ENCODE data around the gene HACD1.

DNA sequence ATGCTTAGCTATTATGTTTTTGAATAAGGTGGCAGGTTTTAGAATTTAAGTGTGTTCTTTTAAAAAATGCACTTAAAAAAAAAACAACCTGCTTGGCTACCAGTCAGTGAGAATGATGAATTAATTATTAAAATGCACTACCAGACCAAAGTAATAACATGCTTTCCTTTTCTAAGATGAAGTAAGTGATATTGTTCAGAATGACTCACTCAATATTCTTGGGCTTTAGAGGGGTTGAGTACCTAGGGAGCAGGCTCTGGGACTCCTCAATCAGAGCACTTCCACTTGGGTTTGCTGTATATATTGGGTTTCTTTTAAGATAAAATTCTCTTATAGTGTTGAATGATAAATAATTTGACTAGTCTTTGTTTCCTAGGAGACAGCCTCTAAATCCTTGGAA lies 35.4 kb upstream of the HACD1 start:
- TF ChIP-seq, protein P1, sequence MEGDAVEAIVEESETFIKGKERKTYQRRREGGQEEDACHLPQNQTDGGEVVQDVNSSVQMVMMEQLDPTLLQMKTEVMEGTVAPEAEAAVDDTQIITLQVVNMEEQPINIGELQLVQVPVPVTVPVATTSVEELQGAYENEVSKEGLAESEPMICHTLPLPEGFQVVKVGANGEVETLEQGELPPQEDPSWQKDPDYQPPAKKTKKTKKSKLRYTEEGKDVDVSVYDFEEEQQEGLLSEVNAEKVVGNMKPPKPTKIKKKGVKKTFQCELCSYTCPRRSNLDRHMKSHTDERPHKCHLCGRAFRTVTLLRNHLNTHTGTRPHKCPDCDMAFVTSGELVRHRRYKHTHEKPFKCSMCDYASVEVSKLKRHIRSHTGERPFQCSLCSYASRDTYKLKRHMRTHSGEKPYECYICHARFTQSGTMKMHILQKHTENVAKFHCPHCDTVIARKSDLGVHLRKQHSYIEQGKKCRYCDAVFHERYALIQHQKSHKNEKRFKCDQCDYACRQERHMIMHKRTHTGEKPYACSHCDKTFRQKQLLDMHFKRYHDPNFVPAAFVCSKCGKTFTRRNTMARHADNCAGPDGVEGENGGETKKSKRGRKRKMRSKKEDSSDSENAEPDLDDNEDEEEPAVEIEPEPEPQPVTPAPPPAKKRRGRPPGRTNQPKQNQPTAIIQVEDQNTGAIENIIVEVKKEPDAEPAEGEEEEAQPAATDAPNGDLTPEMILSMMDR (IDR thresholded peaks at IDR 0.05), result no peak
- TF ChIP-seq EP300 (IDR thresholded peaks at IDR 0.05), result no peak
- TF ChIP-seq POLR2A (IDR thresholded peaks at IDR 0.05; ENCODE audit: low read depth), result no peak
- no peak for TF ChIP-seq POLR2AphosphoS5 (IDR thresholded peaks at IDR 0.05)

All from esophagus muscularis mucosa (tissue), 4 donors.